ENCODE data around the gene IFNLR1. TPM values are rescaled to one million over a fixed set of nuclear protein-coding genes. Genes with fewer than 3 reads are reported as not detected.

The IFNLR1 gene
- total and polyA plus RNA-seq, 12 donors = 1.8 to 11.5 (median 3.9) TPM

- Histone ChIP-seq H3K4me1 (replicated peaks in 1 of 2) (peaks cover 7 to 10% of the 10 kb centered on the region in 2 donors), H3K4me3 (no peak overlapping the region), H3K9me3 (replicated peaks in 1 of 3) (no peaks in the 10 kb centered on the region), H3K27ac (no peak overlapping the region), H3K36me3 (replicated peaks in 1 of 2) (no peaks in the 10 kb centered on the region), H3K27me3 (no peaks in the 10 kb centered on the region)
- TF ChIP-seq POLR2A (IDR thresholded peaks at IDR 0.05) = no peak
- TF ChIP-seq, protein P1, sequence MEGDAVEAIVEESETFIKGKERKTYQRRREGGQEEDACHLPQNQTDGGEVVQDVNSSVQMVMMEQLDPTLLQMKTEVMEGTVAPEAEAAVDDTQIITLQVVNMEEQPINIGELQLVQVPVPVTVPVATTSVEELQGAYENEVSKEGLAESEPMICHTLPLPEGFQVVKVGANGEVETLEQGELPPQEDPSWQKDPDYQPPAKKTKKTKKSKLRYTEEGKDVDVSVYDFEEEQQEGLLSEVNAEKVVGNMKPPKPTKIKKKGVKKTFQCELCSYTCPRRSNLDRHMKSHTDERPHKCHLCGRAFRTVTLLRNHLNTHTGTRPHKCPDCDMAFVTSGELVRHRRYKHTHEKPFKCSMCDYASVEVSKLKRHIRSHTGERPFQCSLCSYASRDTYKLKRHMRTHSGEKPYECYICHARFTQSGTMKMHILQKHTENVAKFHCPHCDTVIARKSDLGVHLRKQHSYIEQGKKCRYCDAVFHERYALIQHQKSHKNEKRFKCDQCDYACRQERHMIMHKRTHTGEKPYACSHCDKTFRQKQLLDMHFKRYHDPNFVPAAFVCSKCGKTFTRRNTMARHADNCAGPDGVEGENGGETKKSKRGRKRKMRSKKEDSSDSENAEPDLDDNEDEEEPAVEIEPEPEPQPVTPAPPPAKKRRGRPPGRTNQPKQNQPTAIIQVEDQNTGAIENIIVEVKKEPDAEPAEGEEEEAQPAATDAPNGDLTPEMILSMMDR (IDR thresholded peaks at IDR 0.05) = no peak
- DNase-seq = no peak
- WGBS, 4 donors = 81 to 86% (median 83%) methylated on average over 8 to 14 of the region's 14 CpGs
- intact Hi-C loops (cut with DNase I) = no loop called here
These were observed 69.2 kb downstream of the IFNLR1 start for GRCh38 chr1:24117722-24118409.

- Histone ChIP-seq H3K4me3 (no peak overlapping the region), H3K27me3 (no peaks in the 10 kb centered on the region), H3K36me3 (replicated peaks in 1 of 2) (no peaks in the 10 kb centered on the region), H3K27ac (no peak overlapping the region), H3K9me3 (replicated peaks in 1 of 3) (no peaks in the 10 kb centered on the region), H3K4me1 (replicated peaks in 1 of 2) (peaks cover 7 to 10% of the 10 kb centered on the region in 2 donors)
- TF ChIP-seq POLR2A (IDR thresholded peaks at IDR 0.05) = no peak
- TF ChIP-seq, protein P1 (IDR thresholded peaks at IDR 0.05) = no peak
- 92 to 98% (median 94%) methylated on average over 2 of the region's 2 CpGs for WGBS, 4 donors
- intact Hi-C loops (cut with DNase I) = no loop called here
- DNase-seq = no peak
These were observed 70.0 kb downstream of the IFNLR1 start for GRCh38 chr1:24117132-24117531.

DNA sequence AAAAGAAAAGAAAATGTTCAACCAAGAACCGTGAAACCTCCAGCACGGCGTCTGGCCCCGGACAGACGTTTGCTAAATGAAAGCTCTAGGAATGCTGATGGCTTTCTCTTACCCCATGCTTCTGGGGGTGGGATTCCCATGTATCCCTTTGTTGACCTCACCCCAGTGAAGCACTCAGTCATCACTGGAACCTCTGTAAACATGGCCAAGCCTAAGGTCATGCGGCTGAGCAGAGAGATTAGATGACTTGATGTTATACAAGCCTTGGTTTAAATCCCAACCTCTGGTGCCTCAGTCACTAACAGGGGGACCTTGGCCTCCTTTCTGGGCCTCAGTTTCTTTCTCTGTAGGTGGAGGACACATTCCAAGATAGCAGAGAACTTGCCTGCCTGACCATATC, 72.3 kb downstream of the IFNLR1 start:
- Histone ChIP-seq H3K27ac (no peak overlapping the region), H3K4me1 (replicated peaks in 1 of 2) (peaks cover 1 to 2% of the 10 kb centered on the region in 2 donors), H3K36me3 (replicated peaks in 1 of 2) (no peaks in the 10 kb centered on the region), H3K27me3 (no peaks in the 10 kb centered on the region), H3K9me3 (replicated peaks in 1 of 3) (no peaks in the 10 kb centered on the region), H3K4me3 (no peak overlapping the region)
- WGBS, 4 donors = 85 to 94% (median 88%) methylated on average over 5 to 6 of the region's 6 CpGs
- intact Hi-C loops (cut with DNase I) = no loop called here
- TF ChIP-seq POLR2A (IDR thresholded peaks at IDR 0.05) = no peak
- DNase-seq = no peak

- H3K36me3 ChIP-seq (replicated peaks in 1 of 2) = no peaks in the 10 kb centered on the region
- WGBS, 4 donors = 64 to 82% (median 74%) methylated on average over 4 to 6 of the region's 6 CpGs
- H3K9me3 ChIP-seq (replicated peaks in 1 of 3) = no peaks in the 10 kb centered on the region
- peaks cover 0 to 3% of the 10 kb centered on the region in 2 donors for H3K4me1 ChIP-seq (replicated peaks in 1 of 2)
- intact Hi-C loops (cut with DNase I) = no loop called here
- TF ChIP-seq, protein P1 (IDR thresholded peaks at IDR 0.05) = no peak
- TF ChIP-seq POLR2A (IDR thresholded peaks at IDR 0.05) = no peak
- no peak overlapping the region for H3K4me3 ChIP-seq
- H3K27ac ChIP-seq = no peak overlapping the region
- no peak for DNase-seq
- H3K27me3 ChIP-seq = no peaks in the 10 kb centered on the region
These were observed 73.5 kb downstream of the IFNLR1 start for GRCh38 chr1:24113641-24114033.
